ENCODE results near the gene GTPBP2. TPM values are rescaled to one million over a fixed set of nuclear protein-coding genes. Genes with fewer than 3 reads are reported as not detected.
A peak's percentile ranks its signal among the peaks of the same experiment; 100 is the strongest.

Gene GTPBP2
- total and polyA plus RNA-seq, 2 experiments from 2014 or later: 15.9 to 80.7 TPM

- H3K27me3 ChIP-seq (replicated peaks; ENCODE audit: insufficient read depth): no peaks in the 10 kb centered on the region
- TF ChIP-seq EZH2 (IDR thresholded peaks at IDR 0.05; ENCODE audit: insufficient read depth, poor library complexity, severe bottlenecking): no peak
- TF ChIP-seq EZH2phosphoT487 (IDR thresholded peaks at IDR 0.05; ENCODE audit: insufficient read depth, low read depth): no peak
- no peaks in the 10 kb centered on the region for H3K9me3 ChIP-seq (ENCODE audit: low read depth)
- no peak overlapping the region for H3K4me2 ChIP-seq (ENCODE audit: unreplicated experiment)
- H2AFZ ChIP-seq: no peak overlapping the region
- WGBS, 2 experiments (ENCODE audit: low coverage in 1 of 2, low lambda C conversion rate in 2 of 2, missing lambda C conversion rate in 2 of 2): 96 to 100% methylated on average over 1 of the region's 1 CpG
- no peak for DNase-seq
- peaks cover 19% of the 10 kb centered on the region for H3K4me1 ChIP-seq (ENCODE audit: insufficient read depth)
- H3K9me2 ChIP-seq (ENCODE audit: insufficient read depth): no peaks in the 10 kb centered on the region
- peaks cover 54% of the 10 kb centered on the region for H3K36me3 ChIP-seq (ENCODE audit: low read depth)
- H3K27ac ChIP-seq: 0 out of 2 replicates have a peak overlapping the region, but pooled peaks have one; percentile 22
- no peaks in the 10 kb centered on the region for H4K20me1 ChIP-seq (ENCODE audit: insufficient read depth)
- peaks cover 68% of the 10 kb centered on the region for H3F3A ChIP-seq (ENCODE audit: insufficient read depth)
- no peak overlapping the region for H3K4me3 ChIP-seq
- 0 out of 2 replicates have a peak overlapping the region, but pooled peaks have one; percentile 33 for H3K9ac ChIP-seq
- in situ Hi-C loops (cut with MboI): no loop called here
- H3K79me2 ChIP-seq (ENCODE audit: insufficient read depth): peaks cover 3% of the 10 kb centered on the region; the same call in 1 of the 2 replicates
Observed at GRCh38 chr6:43608807-43609206, 20.3 kb downstream of the GTPBP2 start.

GRCh38 chr6:43608310-43608763 lies 20.7 kb downstream of the GTPBP2 start:
- Histone ChIP-seq H3K9me2 (ENCODE audit: insufficient read depth) (no peaks in the 10 kb centered on the region), H3K27ac (0 out of 2 replicates have a peak overlapping the region, but pooled peaks have one; percentile 22)

GRCh38 chr6:43606019-43606418 lies 23.0 kb downstream of the GTPBP2 start:
- Histone ChIP-seq H3K4me2 (ENCODE audit: unreplicated experiment) (no peak overlapping the region), H4K20me1 (ENCODE audit: insufficient read depth) (no peaks in the 10 kb centered on the region), H3K9ac (no peak overlapping the region), H3K36me3 (ENCODE audit: low read depth) (peaks cover 43% of the 10 kb centered on the region), H3K9me2 (ENCODE audit: insufficient read depth) (no peaks in the 10 kb centered on the region), H3K27ac (no peak overlapping the region), H3K4me3 (no peak overlapping the region), H3K9me3 (ENCODE audit: low read depth) (no peaks in the 10 kb centered on the region), H2AFZ (no peak overlapping the region), H3K27me3 (replicated peaks; ENCODE audit: insufficient read depth) (no peaks in the 10 kb centered on the region), H3K4me1 (ENCODE audit: insufficient read depth) (peaks cover 11% of the 10 kb centered on the region), H3F3A (ENCODE audit: insufficient read depth) (peaks cover 64% of the 10 kb centered on the region), H3K79me2 (ENCODE audit: insufficient read depth) (peaks cover 3% of the 10 kb centered on the region; the same call in 1 of the 2 replicates)
- DNase-seq: no peak
- WGBS, 2 experiments (ENCODE audit: low coverage in 1 of 2, low lambda C conversion rate in 2 of 2, missing lambda C conversion rate in 2 of 2): 97 to 100% methylated on average over 2 of the region's 2 CpGs
- TF ChIP-seq EZH2phosphoT487 (IDR thresholded peaks at IDR 0.05; ENCODE audit: insufficient read depth, low read depth): no peak
- TF ChIP-seq EZH2 (IDR thresholded peaks at IDR 0.05; ENCODE audit: insufficient read depth, poor library complexity, severe bottlenecking): no peak
- in situ Hi-C loops (cut with MboI): no loop called here

More at GRCh38 chr6:43608310-43608763, 20.7 kb downstream of the GTPBP2 start:
- no peaks in the 10 kb centered on the region for H3K9me3 ChIP-seq (ENCODE audit: low read depth)
- peaks cover 18% of the 10 kb centered on the region for H3K4me1 ChIP-seq (ENCODE audit: insufficient read depth)
- H3F3A ChIP-seq (ENCODE audit: insufficient read depth): peaks cover 69% of the 10 kb centered on the region
- H3K9ac ChIP-seq: peak overlapping the region; percentile 33; the same call in 1 of the 2 replicates
- H3K27me3 ChIP-seq (replicated peaks; ENCODE audit: insufficient read depth): no peaks in the 10 kb centered on the region
- 4% methylated on average over 5 of the region's 5 CpGs for WGBS, 2 experiments (ENCODE audit: low coverage in 1 of 2, low lambda C conversion rate in 2 of 2, missing lambda C conversion rate in 2 of 2)
- no peak overlapping the region for H3K4me3 ChIP-seq
- peaks cover 3% of the 10 kb centered on the region; the same call in 1 of the 2 replicates for H3K79me2 ChIP-seq (ENCODE audit: insufficient read depth)
- H3K36me3 ChIP-seq (ENCODE audit: low read depth): peaks cover 54% of the 10 kb centered on the region
- TF ChIP-seq EZH2 (IDR thresholded peaks at IDR 0.05; ENCODE audit: insufficient read depth, poor library complexity, severe bottlenecking) (no peak), EZH2phosphoT487 (IDR thresholded peaks at IDR 0.05; ENCODE audit: insufficient read depth, low read depth) (no peak)
- H4K20me1 ChIP-seq (ENCODE audit: insufficient read depth): no peaks in the 10 kb centered on the region
- peak; percentile 82 for DNase-seq
- H3K4me2 ChIP-seq (ENCODE audit: unreplicated experiment): no peak overlapping the region
- no peak overlapping the region for H2AFZ ChIP-seq
- in situ Hi-C loops (cut with MboI): no loop called here

GRCh38 chr6:43604174-43604573 lies 24.9 kb downstream of the GTPBP2 start:
- Histone ChIP-seq H3K9ac (no peak overlapping the region), H4K20me1 (ENCODE audit: insufficient read depth) (no peaks in the 10 kb centered on the region), H3F3A (ENCODE audit: insufficient read depth) (peaks cover 50% of the 10 kb centered on the region), H3K9me2 (ENCODE audit: insufficient read depth) (no peaks in the 10 kb centered on the region), H3K4me3 (no peak overlapping the region), H3K79me2 (ENCODE audit: insufficient read depth) (peaks cover 3% of the 10 kb centered on the region; the same call in 1 of the 2 replicates), H3K4me2 (ENCODE audit: unreplicated experiment) (no peak overlapping the region), H3K27me3 (replicated peaks; ENCODE audit: insufficient read depth) (no peaks in the 10 kb centered on the region), H3K4me1 (ENCODE audit: insufficient read depth) (peaks cover 11% of the 10 kb centered on the region), H2AFZ (no peak overlapping the region), H3K36me3 (ENCODE audit: low read depth) (peaks cover 40% of the 10 kb centered on the region), H3K9me3 (ENCODE audit: low read depth) (no peaks in the 10 kb centered on the region), H3K27ac (peak overlapping the region; percentile 48)
- peak; percentile 87 for DNase-seq
- WGBS, 2 experiments (ENCODE audit: low coverage in 1 of 2, low lambda C conversion rate in 2 of 2, missing lambda C conversion rate in 2 of 2): 84 to 85% methylated on average over 2 of the region's 2 CpGs
- in situ Hi-C loops (cut with MboI): no loop called here
- TF ChIP-seq EZH2 (IDR thresholded peaks at IDR 0.05; ENCODE audit: insufficient read depth, poor library complexity, severe bottlenecking) (no peak), EZH2phosphoT487 (IDR thresholded peaks at IDR 0.05; ENCODE audit: insufficient read depth, low read depth) (no peak)

Data from GM23248 (cell line).